CD14-positive monocyte (primary cell): ENCODE data around the gene ADAMTS8. TPM values are rescaled to one million over a fixed set of nuclear protein-coding genes. Genes with fewer than 3 reads are reported as not detected.
A peak's percentile ranks its signal among the peaks of the same experiment; 100 is the strongest.

ENCODE experiments used
- DNase-seq, 3 donors: peaks; one replicate each; pipeline ENCODE4 v3.0.0-alpha.2; 2011 to 2022
- H2AFZ ChIP-seq: 2 replicates; pipeline ENCODE4 v1.6.0; 2012; ENCODE audit warnings: mild to moderate bottlenecking, low read depth, low read length, inconsistent platforms; ENCODE audit not compliant: insufficient read depth, poor library complexity, severe bottlenecking
- H3K27ac ChIP-seq, 2 donors: 1 replicate in 1 of 2; 2 replicates in 1 of 2; pipeline ENCODE4 v1.5.1; 2012 to 2013; ENCODE audit warnings: low read length in 2 of 2, control low read depth in 1 of 2, inconsistent platforms in 1 of 2, low read depth in 1 of 2, mild to moderate bottlenecking in 1 of 2
- H3K27me3 ChIP-seq, 2 donors: one replicate each; pipeline versions ENCODE4 v1.6.0 to v1.6.1; 2011 to 2013; ENCODE audit warnings: low read length in 2 of 2; ENCODE audit not compliant: control insufficient read depth in 2 of 2, insufficient read depth in 2 of 2
- H3K36me3 ChIP-seq, 2 donors: replicated peaks in 1 of 2; 1 replicate in 1 of 2; 2 replicates in 1 of 2; pipeline versions ENCODE4 v1.5.1 to v1.6.1; 2012 to 2013; ENCODE audit warnings: low read length in 2 of 2, control low read depth in 1 of 2, inconsistent platforms in 1 of 2, mild to moderate bottlenecking in 1 of 2; ENCODE audit not compliant: insufficient read depth in 2 of 2, control insufficient read depth in 1 of 2
- H3K4me1 ChIP-seq, 2 donors: 1 replicate in 1 of 2; 2 replicates in 1 of 2; pipeline versions ENCODE4 v1.5.1 to v1.6.1; 2012 to 2013; ENCODE audit warnings: low read length in 2 of 2, control low read depth in 1 of 2, inconsistent platforms in 1 of 2, mild to moderate bottlenecking in 1 of 2, moderate library complexity in 1 of 2; ENCODE audit not compliant: insufficient read depth in 2 of 2, control insufficient read depth in 1 of 2
- H3K4me2 ChIP-seq: replicated peaks from 2 replicates; pipeline ENCODE3; 2012; ENCODE audit warnings: low read length, moderate library complexity, mild to moderate bottlenecking; ENCODE audit not compliant: poor library complexity, severe bottlenecking; ENCODE audit errors: extremely low read depth
- H3K4me3 ChIP-seq, 3 experiments: fragments of 200-600 bp in 1 of 3; sonication (generic) in 1 of 3; replicated peaks in 1 of 3; 1 replicate in 2 of 3; 2 replicates in 1 of 3; pipeline ENCODE4 v1.5.1; 2011 to 2013; ENCODE audit warnings: low read length in 3 of 3, mild to moderate bottlenecking in 3 of 3, control low read depth in 2 of 3, low read depth in 2 of 3, inconsistent platforms in 1 of 3, moderate library complexity in 1 of 3
- H3K79me2 ChIP-seq: 2 replicates; pipeline ENCODE4 v1.6.0; 2012; ENCODE audit warnings: mild to moderate bottlenecking, control low read depth, inconsistent platforms, low read length, moderate library complexity; ENCODE audit not compliant: insufficient read depth
- H3K9ac ChIP-seq: 2 replicates; pipeline ENCODE4 v1.6.0; 2017; ENCODE audit warnings: low read length, mild to moderate bottlenecking; ENCODE audit not compliant: insufficient read depth, poor library complexity, severe bottlenecking
- H3K9me3 ChIP-seq, 2 donors: replicated peaks in 1 of 2; 1 replicate in 1 of 2; 2 replicates in 1 of 2; pipeline versions ENCODE4 v1.5.1 to v1.6.1; 2012 to 2013; ENCODE audit warnings: low read length in 2 of 2, control low read depth in 1 of 2; ENCODE audit not compliant: control insufficient read depth in 1 of 2, insufficient read depth in 1 of 2
- H4K20me1 ChIP-seq: 2 replicates; pipeline ENCODE4 v1.6.0; 2012; ENCODE audit warnings: mild to moderate bottlenecking, low read length, control low read depth, moderate library complexity; ENCODE audit not compliant: insufficient read depth
- H3K27ac Mint-ChIP-seq, 7 donors: one replicate each; pipeline ENCODE4 v1.8.0; 2020; ENCODE audit warnings: mild to moderate bottlenecking in 7 of 7, mixed read lengths in 7 of 7, moderate library complexity in 6 of 7, inconsistent platforms in 2 of 7
- H3K27me3 Mint-ChIP-seq, 3 donors: one replicate each; pipeline ENCODE4 v1.8.0; 2021 to 2022; ENCODE audit warnings: low read depth in 3 of 3, mild to moderate bottlenecking in 3 of 3, mixed read lengths in 3 of 3, moderate library complexity in 3 of 3, inconsistent platforms in 1 of 3
- H3K36me3 Mint-ChIP-seq, 2 donors: one replicate each; pipeline ENCODE4 v1.8.0; 2020; ENCODE audit warnings: mixed read lengths in 2 of 2, inconsistent platforms in 1 of 2, mild to moderate bottlenecking in 1 of 2
- H3K4me1 Mint-ChIP-seq: one replicate; pipeline ENCODE4 v1.8.0; 2020; ENCODE audit warnings: mild to moderate bottlenecking, mixed read lengths
- H3K4me3 Mint-ChIP-seq, 2 donors: one replicate each; pipeline ENCODE4 v1.8.0; 2020; ENCODE audit warnings: mild to moderate bottlenecking in 2 of 2, mixed read lengths in 2 of 2, moderate library complexity in 1 of 2
- H3K9me3 Mint-ChIP-seq, 7 donors: one replicate each; pipeline ENCODE4 v1.8.0; 2020 to 2022; ENCODE audit warnings: mixed read lengths in 7 of 7, mild to moderate bottlenecking in 6 of 7, moderate library complexity in 6 of 7, inconsistent platforms in 2 of 7
- CTCF ChIP-seq: fragments of 200-600 bp; IDR thresholded peaks from one replicate; pipeline ENCODE4 v1.8.0; 2022; ENCODE audit warnings: antibody characterized with exemption, mild to moderate bottlenecking
- WGBS: methylation state at CpG from one replicate; pipeline ENCODE4 v1.1.5; 2013; ENCODE audit warnings: missing lambda C conversion rate; ENCODE audit not compliant: insufficient coverage; 5-methylcytosine and 5-hydroxymethylcytosine counted together
- intact Hi-C, 2 donors: fragments of 100-400 bp; cut with micrococcal nuclease; formaldehyde crosslinking; loops; one replicate each; pipeline versions ENCODE4 v1.15.0 to v1.15.1; 2023
- polyA plus RNA-seq, 3 donors: library from polyadenylated mRNA; depleted of rRNA in 1 of 3; unstranded in 2 of 3; stranded (reverse) in 1 of 3; fragments of 300-500 nt in 2 of 3; fragments of >200 nt in 1 of 3; fragmentation: Illumina TruSeq in 2 of 3; gene quantifications; 1 replicate in 2 of 3; 2 replicates in 1 of 3; pipeline ENCODE4 v1.2.3, GENCODE V29; 2012 to 2021

The ADAMTS8 gene
- polyA plus RNA-seq, 3 donors, result not detected

- Histone ChIP-seq H3K27ac (no peak overlapping the region), H4K20me1 (no peaks in the 10 kb centered on the region), H3K4me1 (no peaks in the 10 kb centered on the region), H3K9me3 (no peaks in the 10 kb centered on the region), H3K9ac (no peak overlapping the region), H3K27me3 (no peaks in the 10 kb centered on the region), H3K4me3 (no peak overlapping the region), H3K79me2 (no peaks in the 10 kb centered on the region), H3K4me2 (no peak overlapping the region), H3K36me3 (no peaks in the 10 kb centered on the region), H2AFZ (no peak overlapping the region)
- no peaks in the 10 kb centered on the region for H3K36me3 Mint-ChIP-seq
- intact Hi-C loops, result no loop called here
- H3K27ac Mint-ChIP-seq, result no peak overlapping the region
- no peak for TF ChIP-seq CTCF
- H3K9me3 Mint-ChIP-seq, result peaks cover 0 to 3% (median 0%) of the 10 kb centered on the region in 7 donors
- H3K4me1 Mint-ChIP-seq, result no peaks in the 10 kb centered on the region
- H3K27me3 Mint-ChIP-seq, result peaks cover 4 to 17% (median 12%) of the 10 kb centered on the region in 3 donors
- H3K4me3 Mint-ChIP-seq, result peak overlapping the region in 1 of 2 donors; percentile 14
- no peak for DNase-seq
- whole genome bisulfite sequencing, result 78% methylated on average over 8 of the region's 11 CpGs
Measured at GRCh38 chr11:130388607-130389205, 39.7 kb downstream of the ADAMTS8 start.

- no peaks in the 10 kb centered on the region for H3K9me3 ChIP-seq
- H4K20me1 ChIP-seq, result no peaks in the 10 kb centered on the region
- intact Hi-C loops, result no loop called here
- Mint-ChIP-seq H3K36me3 (no peaks in the 10 kb centered on the region), H3K4me3 (no peak overlapping the region), H3K27ac (no peak overlapping the region), H3K4me1 (peaks cover 2% of the 10 kb centered on the region), H3K9me3 (peaks cover 0 to 3% (median 0%) of the 10 kb centered on the region in 7 donors), H3K27me3 (peaks cover 1 to 20% (median 16%) of the 10 kb centered on the region in 3 donors)
- no peak overlapping the region for H2AFZ ChIP-seq
- peaks cover 2 to 3% of the 10 kb centered on the region in 2 donors for H3K27me3 ChIP-seq
- 89% methylated on average over 3 of the region's 3 CpGs for WGBS
- DNase-seq, result no peak
- no peaks in the 10 kb centered on the region for H3K4me1 ChIP-seq
- H3K36me3 ChIP-seq, result no peaks in the 10 kb centered on the region
- no peak overlapping the region for H3K4me2 ChIP-seq
- no peak overlapping the region for H3K9ac ChIP-seq
- no peak for TF ChIP-seq CTCF
- no peaks in the 10 kb centered on the region for H3K79me2 ChIP-seq
- H3K4me3 ChIP-seq, result no peak overlapping the region
- H3K27ac ChIP-seq, result no peak overlapping the region
Measured at GRCh38 chr11:130386056-130386455, 42.4 kb downstream of the ADAMTS8 start.
